ENCODE results near the gene ZNF483.

- TF ChIP-seq CTCF (conservative IDR thresholded peaks at IDR 0.05 in 1 of 2, IDR thresholded peaks at IDR 0.05 in 1 of 2; ENCODE audit: low read depth in 1 of 2, low read length in 2 of 2), result no peak
- TF ChIP-seq EZH2 (IDR thresholded peaks at IDR 0.05; ENCODE audit: low read length, missing control alignments), result no peak
Observed at GRCh38 chr9:111525056-111525977, at the start of gene ZNF483.

All from fibroblast of lung (primary cell).